Activated naive CD8-positive, alpha-beta T cell treated with anti-CD3 and anti-CD28 coated beads, Interleukin-2, amount 50 U/mL, for 16 hours (primary cell): ENCODE data around the gene TNFRSF1A.
A peak's percentile ranks its signal among the peaks of the same experiment; 100 is the strongest.

Experiments
- DNase-seq: peaks from one replicate; pipeline ENCODE4 v3.0.0-alpha.2; 2020; ENCODE audit warnings: low read depth, low spot score

Gene TNFRSF1A

GRCh38 chr12:6337958-6338433, 3.9 kb downstream of the TNFRSF1A start:
- no peak for DNase-seq

- no peak for DNase-seq
Measured at GRCh38 chr12:6336889-6337853, 4.7 kb downstream of the TNFRSF1A start.

GRCh38 chr12:6336079-6336888, 5.6 kb downstream of the TNFRSF1A start:
- no peak for DNase-seq

- peak; percentile 74 for DNase-seq
Measured at GRCh38 chr12:6335451-6336078, 6.3 kb downstream of the TNFRSF1A start.

- DNase-seq: no peak
Measured at GRCh38 chr12:6334940-6335450, 6.9 kb downstream of the TNFRSF1A start.

- no peak for DNase-seq
Measured at GRCh38 chr12:6334359-6334758, 7.5 kb downstream of the TNFRSF1A start.

- DNase-seq: no peak
Measured at GRCh38 chr12:6333566-6333965, 8.3 kb downstream of the TNFRSF1A start.

- no peak for DNase-seq
Measured at GRCh38 chr12:6333029-6333428, 8.8 kb downstream of the TNFRSF1A start.

GRCh38 chr12:6332459-6332858, 9.4 kb downstream of the TNFRSF1A start:
- DNase-seq: no peak

GRCh38 chr12:6330999-6331714, 10.7 kb downstream of the TNFRSF1A start:
- DNase-seq: no peak

GRCh38 chr12:6330192-6330591, 11.7 kb downstream of the TNFRSF1A start:
- DNase-seq: no peak

GRCh38 chr12:6329703-6330064, 12.2 kb downstream of the TNFRSF1A start:
- DNase-seq: no peak

GRCh38 chr12:6328945-6329702, 12.8 kb downstream of the TNFRSF1A start:
- no peak for DNase-seq

GRCh38 chr12:6328045-6328779, 13.7 kb downstream of the TNFRSF1A start:
- no peak for DNase-seq

GRCh38 chr12:6327229-6328041, 14.4 kb downstream of the TNFRSF1A start:
- no peak for DNase-seq

GRCh38 chr12:6326316-6327228, 15.3 kb downstream of the TNFRSF1A start:
- no peak for DNase-seq

GRCh38 chr12:6324936-6325750, 16.7 kb downstream of the TNFRSF1A start:
- no peak for DNase-seq
